ENCODE measurements around the gene SH3BP2.

DNA sequence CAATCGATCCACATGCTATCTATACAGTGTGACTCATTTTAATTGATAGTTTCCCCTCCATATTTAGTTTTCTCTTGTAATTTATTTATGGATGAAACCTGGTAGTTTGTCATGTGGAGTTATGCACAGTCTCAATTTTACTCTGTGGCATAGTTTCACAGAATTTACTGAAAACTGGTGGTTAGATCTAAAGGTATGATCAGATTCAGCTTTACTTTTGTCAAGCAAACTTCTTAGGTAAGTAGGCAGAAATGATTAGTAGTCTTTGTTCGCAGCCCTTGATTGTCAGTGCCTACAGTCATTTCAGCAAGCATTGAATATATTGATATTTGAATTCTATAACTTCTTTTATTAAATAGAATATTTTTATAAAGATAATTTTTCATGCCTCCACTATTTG is 53.3 kb downstream of the SH3BP2 start:
- TF ChIP-seq, protein P1, sequence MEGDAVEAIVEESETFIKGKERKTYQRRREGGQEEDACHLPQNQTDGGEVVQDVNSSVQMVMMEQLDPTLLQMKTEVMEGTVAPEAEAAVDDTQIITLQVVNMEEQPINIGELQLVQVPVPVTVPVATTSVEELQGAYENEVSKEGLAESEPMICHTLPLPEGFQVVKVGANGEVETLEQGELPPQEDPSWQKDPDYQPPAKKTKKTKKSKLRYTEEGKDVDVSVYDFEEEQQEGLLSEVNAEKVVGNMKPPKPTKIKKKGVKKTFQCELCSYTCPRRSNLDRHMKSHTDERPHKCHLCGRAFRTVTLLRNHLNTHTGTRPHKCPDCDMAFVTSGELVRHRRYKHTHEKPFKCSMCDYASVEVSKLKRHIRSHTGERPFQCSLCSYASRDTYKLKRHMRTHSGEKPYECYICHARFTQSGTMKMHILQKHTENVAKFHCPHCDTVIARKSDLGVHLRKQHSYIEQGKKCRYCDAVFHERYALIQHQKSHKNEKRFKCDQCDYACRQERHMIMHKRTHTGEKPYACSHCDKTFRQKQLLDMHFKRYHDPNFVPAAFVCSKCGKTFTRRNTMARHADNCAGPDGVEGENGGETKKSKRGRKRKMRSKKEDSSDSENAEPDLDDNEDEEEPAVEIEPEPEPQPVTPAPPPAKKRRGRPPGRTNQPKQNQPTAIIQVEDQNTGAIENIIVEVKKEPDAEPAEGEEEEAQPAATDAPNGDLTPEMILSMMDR (IDR thresholded peaks at IDR 0.05; ENCODE audit: poor library complexity, severe bottlenecking) = no peak
- TF ChIP-seq SMC3 (conservative IDR thresholded peaks at IDR 0.05; ENCODE audit: poor library complexity) = no peak

Measured in neural cell (in vitro differentiated cells).